ENCODE results near the gene RIMS4.

DNA sequence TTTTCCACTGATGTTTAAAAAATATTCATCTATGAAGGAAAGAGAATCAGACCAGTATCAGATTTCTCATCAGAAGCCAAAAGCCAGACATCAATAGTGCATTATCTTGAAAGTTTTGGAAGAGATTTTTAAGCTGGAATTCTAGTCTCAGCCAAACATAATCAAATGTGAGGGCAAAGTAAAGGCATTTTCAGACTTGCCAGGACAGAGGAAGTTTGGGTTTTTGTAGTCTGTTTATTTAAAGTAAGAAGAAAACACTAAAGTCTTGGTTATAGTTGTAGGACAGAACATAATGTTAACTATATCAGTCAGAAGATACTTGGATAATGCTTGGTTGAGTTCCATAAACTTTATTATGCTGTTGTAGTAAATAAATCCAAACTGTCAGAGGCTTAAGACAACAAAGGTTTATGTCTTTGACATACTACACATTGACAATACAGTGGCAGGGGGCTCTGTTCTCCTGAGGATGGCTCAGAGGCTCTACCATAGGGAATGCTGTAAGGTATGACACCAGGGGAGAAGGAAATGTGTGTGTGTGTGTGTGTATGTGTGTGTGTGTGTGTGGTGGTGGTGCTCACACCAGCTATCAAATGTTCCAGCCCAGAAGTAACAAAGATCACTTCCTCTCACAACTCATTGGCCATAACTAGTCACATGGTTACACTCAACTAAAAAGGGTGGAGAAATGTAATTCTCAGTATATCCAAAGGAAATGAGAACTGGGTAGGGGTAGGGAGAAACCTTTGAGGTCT is 48.4 kb upstream of the RIMS4 start:
- no peak for TF ChIP-seq CTCF (IDR thresholded peaks at IDR 0.05; ENCODE audit: insufficient read depth, low read length)
- TF ChIP-seq REST (IDR thresholded peaks at IDR 0.05; ENCODE audit: insufficient replicate concordance, low read depth): no peak

Measured in HL-60 (cell line).